AG10803 (cell line): ENCODE measurements around the gene KCTD5.
"Not testable (repeated sequence)": the region's sequence is repeated elsewhere in the genome, so short reads cannot be mapped to it uniquely, and the experiment has no call there.

Experiments used
- DNase-seq: peaks from one replicate; pipeline ENCODE4 v3.0.0; 2010; ENCODE audit warnings: low read depth
- H3K4me3 ChIP-seq: 2 replicates; pipeline ENCODE4 v1.5.1; 2011; ENCODE audit warnings: mild to moderate bottlenecking, low read length, control low read depth
- TF ChIP-seq, protein P1 (sequence below): conservative IDR thresholded peaks from 2 replicates; pipeline ENCODE4 v1.5.1; 2011; ENCODE audit warnings: mild to moderate bottlenecking, low read length, control low read depth, inconsistent platforms

The KCTD5 gene

DNA sequence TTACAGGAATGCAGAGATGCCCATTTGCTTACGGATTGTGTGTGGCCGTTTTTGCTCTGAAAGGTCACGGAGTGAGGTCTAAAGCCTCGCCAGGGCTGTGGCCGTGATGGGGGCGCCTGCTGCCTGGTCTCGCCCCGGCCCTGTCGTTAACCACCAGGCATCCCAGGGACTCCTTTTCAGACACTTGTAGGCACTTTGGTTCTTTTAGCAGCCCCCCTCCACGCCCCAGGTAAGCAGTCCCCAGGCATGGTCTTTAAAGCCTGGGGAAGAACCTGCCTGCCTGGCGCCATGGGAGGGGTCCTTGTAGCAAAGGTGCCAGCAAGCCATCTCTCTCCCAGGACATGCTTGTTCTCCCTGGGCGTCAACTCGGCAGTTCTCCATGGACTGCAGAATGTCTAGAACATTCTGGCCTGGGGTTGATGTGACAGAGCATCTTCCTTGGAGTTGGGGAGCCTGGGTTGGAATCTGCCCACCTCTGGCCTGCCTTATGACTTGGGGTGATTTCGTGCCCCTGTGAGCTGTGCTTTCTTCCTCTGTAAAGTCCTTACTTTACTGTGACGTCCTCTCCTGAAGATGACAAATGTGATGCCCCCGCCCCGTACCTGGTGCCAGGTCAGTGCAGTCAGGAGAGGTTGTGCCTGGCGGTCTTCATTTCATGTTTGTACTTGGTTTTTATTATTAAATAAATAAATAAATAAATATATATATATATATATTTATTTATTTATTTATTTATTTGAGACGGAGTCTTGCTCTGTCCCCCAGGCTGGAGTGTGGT is 5.4 kb downstream of the KCTD5 start:
- TF ChIP-seq, protein P1, sequence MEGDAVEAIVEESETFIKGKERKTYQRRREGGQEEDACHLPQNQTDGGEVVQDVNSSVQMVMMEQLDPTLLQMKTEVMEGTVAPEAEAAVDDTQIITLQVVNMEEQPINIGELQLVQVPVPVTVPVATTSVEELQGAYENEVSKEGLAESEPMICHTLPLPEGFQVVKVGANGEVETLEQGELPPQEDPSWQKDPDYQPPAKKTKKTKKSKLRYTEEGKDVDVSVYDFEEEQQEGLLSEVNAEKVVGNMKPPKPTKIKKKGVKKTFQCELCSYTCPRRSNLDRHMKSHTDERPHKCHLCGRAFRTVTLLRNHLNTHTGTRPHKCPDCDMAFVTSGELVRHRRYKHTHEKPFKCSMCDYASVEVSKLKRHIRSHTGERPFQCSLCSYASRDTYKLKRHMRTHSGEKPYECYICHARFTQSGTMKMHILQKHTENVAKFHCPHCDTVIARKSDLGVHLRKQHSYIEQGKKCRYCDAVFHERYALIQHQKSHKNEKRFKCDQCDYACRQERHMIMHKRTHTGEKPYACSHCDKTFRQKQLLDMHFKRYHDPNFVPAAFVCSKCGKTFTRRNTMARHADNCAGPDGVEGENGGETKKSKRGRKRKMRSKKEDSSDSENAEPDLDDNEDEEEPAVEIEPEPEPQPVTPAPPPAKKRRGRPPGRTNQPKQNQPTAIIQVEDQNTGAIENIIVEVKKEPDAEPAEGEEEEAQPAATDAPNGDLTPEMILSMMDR: no peak
- no peak for DNase-seq
- no peak overlapping the region for H3K4me3 ChIP-seq

DNA sequence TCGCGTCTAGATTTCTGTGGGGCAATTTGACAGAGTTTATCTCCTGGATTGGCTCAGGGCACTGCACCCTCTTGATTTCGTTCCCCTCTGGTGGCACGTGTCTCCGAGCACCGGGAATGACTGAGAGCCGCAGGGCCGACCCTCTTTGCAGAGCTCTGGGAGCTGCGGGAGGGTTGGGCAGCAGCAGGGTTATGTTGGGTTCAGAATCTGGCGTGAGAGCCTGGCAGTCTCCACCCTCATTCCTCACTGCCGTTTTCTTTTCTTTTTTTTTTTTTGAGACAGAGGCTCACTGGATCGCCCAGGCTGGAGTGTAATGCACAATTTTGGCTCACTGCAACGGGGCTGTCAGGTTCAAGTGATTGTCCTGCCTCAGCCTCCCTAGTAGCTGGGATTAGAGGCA is 7.1 kb downstream of the KCTD5 start:
- not testable (repeated sequence) for H3K4me3 ChIP-seq, DNase-seq

DNA sequence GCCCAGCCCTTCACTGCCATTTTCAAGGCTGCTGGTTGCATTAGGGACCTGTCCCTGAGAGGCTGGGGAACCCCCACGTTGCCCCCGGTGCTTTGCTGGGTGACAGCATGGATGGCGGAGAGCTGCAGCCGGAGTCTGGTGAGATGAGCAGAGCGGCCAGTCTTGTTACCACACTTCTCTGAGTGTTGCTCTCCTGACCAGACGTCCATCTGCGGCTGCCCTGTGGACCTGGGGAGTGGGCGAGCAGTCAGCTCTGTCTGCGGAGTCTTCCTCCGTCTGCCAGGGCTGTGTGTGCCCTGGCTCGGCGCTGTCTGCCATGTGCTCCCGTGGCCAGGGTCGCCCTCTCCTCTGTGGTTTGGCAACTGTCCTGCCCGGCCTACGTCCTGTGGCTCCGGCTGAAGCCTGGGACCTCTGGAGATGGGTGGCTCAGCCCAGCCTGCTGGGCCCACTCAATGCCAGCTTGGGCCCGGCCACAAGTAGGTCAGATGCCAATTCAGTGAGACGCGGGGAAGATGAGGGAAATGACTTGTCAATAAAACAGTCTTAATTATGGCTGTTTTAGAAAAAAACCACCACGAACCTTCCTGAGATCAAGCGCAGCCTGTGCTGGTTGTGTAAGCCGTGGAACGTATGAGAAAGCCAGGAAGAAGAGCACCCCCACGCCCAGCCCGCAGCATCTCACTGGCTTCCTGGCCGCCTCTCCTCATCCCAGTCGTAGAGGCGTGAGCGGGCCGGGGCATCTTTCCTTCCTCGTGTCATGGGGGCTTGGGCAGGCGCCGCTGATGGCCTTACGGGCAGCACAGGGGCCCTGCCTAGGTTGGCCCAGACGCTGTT is 7.9 kb downstream of the KCTD5 start:
- DNase-seq: no peak
- TF ChIP-seq, protein P1: no peak
- no peak overlapping the region for H3K4me3 ChIP-seq

DNA sequence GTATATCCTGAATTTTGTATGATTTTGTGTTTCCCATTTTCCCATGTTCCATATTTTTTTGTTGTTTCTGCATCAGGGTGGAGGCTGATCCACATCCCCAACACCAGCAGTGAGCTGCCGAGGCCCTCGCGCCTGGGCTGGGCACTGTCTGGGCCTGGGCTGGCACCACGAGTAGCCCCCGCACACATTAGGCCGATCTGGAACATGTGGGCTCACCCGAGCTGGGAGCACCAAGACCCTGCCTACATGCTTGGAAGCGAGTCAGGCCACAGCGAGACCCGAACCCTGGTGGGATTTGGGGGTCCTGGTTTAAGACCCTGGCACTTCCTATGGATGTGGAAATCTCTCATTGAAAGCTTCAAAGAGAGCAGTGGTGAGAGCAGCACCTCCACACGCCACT is 8.5 kb downstream of the KCTD5 start:
- TF ChIP-seq, protein P1: no peak
- H3K4me3 ChIP-seq: no peak overlapping the region
- no peak for DNase-seq

DNA sequence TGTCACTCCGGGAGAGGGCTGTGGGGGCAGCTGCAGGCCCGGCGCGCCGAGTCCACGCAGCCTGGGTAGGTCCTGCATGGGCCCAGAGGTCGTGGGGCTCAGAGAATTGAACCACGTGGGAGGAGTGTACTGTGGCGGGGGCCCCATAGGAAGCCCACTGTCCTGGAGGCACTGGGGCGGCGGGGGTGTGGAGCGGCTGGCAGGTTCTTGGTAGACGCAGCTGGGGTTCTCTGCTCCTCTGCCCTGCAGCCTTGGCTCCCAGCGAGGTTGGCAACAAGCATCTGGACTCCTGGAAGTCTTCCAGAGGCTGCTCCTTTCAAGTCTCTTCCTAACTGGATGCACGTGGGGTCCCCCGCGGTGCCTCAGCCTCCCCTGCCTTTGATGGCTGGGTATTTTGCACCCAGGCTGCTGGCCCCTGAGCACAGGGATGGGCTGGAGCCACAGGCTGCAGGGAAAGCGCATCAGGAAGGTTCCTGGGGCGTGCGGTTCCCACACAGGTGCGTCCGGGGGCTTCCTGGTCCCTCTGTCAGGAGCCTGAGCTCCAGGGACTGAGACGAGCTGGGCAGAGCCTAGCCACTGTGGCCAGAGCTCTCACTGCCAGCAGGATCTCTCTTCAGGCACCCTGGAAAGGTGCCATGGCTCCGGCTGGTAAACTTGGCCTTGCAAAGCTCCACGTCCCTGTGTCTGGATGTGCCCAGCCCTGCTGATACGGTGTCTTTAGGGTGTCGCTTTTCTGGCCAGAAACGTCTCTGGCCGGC is 9.3 kb downstream of the KCTD5 start:
- DNase-seq: no peak
- TF ChIP-seq, protein P1: no peak
- no peak overlapping the region for H3K4me3 ChIP-seq

DNA sequence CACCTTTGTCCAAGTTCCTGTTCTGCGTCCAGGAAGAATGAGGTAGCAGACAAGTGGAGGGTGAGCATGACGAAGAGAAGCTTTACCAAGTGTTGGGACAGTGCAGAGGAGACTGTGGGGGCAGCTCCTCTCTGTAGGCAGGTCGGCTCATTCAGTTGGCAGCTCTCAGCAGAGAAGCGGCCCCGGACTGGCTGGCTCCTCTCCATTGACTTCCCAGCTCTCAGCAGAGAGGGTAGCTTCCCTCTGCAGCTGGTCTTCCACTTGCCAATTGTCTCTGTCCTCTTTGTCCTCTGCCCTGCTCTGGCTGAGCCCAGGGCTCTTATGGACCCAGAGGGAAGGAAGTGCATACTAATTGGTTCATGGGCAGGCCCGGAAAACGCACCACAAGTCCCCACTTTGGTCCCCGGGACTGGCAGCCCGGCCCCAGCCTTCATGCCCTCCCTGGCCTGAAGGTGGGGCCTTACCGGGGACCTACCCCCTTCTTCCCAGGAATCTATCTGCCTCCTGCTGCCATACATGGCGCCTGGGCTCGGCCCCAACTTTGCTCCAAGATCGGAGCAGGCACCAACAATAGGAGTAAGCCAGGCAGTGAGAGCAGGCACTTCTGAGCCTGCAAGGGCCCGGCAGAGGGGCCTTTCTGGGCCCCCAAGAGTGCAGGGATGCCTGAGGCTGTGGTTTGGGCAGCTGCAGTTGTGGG is 10.1 kb downstream of the KCTD5 start:
- H3K4me3 ChIP-seq: no peak overlapping the region
- no peak for DNase-seq
- TF ChIP-seq, protein P1: no peak
